Liver (tissue), 9 donors: ENCODE results near the gene MYO3B. TPM values are rescaled to one million over a fixed set of nuclear protein-coding genes. Genes with fewer than 3 reads are reported as not detected.
"Not testable (repeated sequence)": the region's sequence is repeated elsewhere in the genome, so short reads cannot be mapped to it uniquely, and the experiment has no call there.

Experiments used
- DNase-seq: peaks from one replicate; pipeline ENCODE4 v3.0.0-alpha.2; 2017; ENCODE audit warnings: low spot score
- H3K27ac ChIP-seq, 2 donors: one replicate each; pipeline ENCODE4 v1.7.0; 2013; ENCODE audit warnings: inconsistent platforms in 2 of 2, low read length in 2 of 2, control low read depth in 1 of 2, low read depth in 1 of 2, mild to moderate bottlenecking in 1 of 2
- H3K27me3 ChIP-seq, 4 donors: one replicate each; pipeline versions ENCODE4 v1.6.1 to v1.7.0; 2013; ENCODE audit warnings: low read length in 3 of 4, inconsistent platforms in 1 of 4, mild to moderate bottlenecking in 1 of 4, moderate library complexity in 1 of 4; ENCODE audit not compliant: control insufficient read depth in 4 of 4, insufficient read depth in 4 of 4
- H3K36me3 ChIP-seq, 4 donors: one replicate each; pipeline versions ENCODE4 v1.6.1 to v1.7.0; 2013; ENCODE audit warnings: low read length in 3 of 4, mild to moderate bottlenecking in 3 of 4, low read depth in 1 of 4, moderate library complexity in 1 of 4; ENCODE audit not compliant: control insufficient read depth in 4 of 4, insufficient read depth in 3 of 4
- H3K4me1 ChIP-seq, 4 donors: one replicate each; pipeline versions ENCODE4 v1.6.1 to v1.7.0; 2013; ENCODE audit warnings: low read length in 3 of 4, mild to moderate bottlenecking in 3 of 4, moderate library complexity in 1 of 4; ENCODE audit not compliant: control insufficient read depth in 4 of 4, insufficient read depth in 4 of 4
- H3K4me3 ChIP-seq, 3 donors: one replicate each; pipeline versions ENCODE4 v1.6.1 to v1.7.0; 2013; ENCODE audit warnings: low read length in 3 of 3, control low read depth in 1 of 3, low read depth in 1 of 3, mild to moderate bottlenecking in 1 of 3
- H3K9ac ChIP-seq, 2 donors: one replicate each; pipeline ENCODE4 v1.7.0; 2013; ENCODE audit warnings: low read length in 2 of 2, mild to moderate bottlenecking in 2 of 2, moderate library complexity in 2 of 2, control low read depth in 1 of 2, low read depth in 1 of 2
- H3K9me3 ChIP-seq, 4 donors: one replicate each; pipeline versions ENCODE4 v1.6.1 to v1.7.0; 2013; ENCODE audit warnings: low read length in 3 of 4; ENCODE audit not compliant: control insufficient read depth in 4 of 4
- EGR1 ChIP-seq, 2 donors: IDR thresholded peaks; 2 replicates each; pipeline ENCODE4 v1.6.1; 2016 to 2018; ENCODE audit warnings: antibody characterized with exemption in 2 of 2, low read depth in 2 of 2
- FOXA2 ChIP-seq: IDR thresholded peaks from 2 replicates; pipeline ENCODE4 v1.6.1; 2016; ENCODE audit warnings: antibody characterized with exemption
- GABPA ChIP-seq, 2 donors: IDR thresholded peaks in 1 of 2; conservative IDR thresholded peaks in 1 of 2; 2 replicates each; pipeline ENCODE4 v1.6.1; 2016; ENCODE audit warnings: antibody characterized with exemption in 2 of 2, mild to moderate bottlenecking in 1 of 2, moderate library complexity in 1 of 2
- HNF4A ChIP-seq, 2 donors: conservative IDR thresholded peaks; 2 replicates each; pipeline ENCODE4 v1.6.1; 2016; ENCODE audit warnings: antibody characterized with exemption in 2 of 2, mild to moderate bottlenecking in 2 of 2
- HNF4G ChIP-seq: IDR thresholded peaks from 2 replicates; pipeline ENCODE4 v1.6.1; 2016; ENCODE audit warnings: antibody characterized with exemption
- JUND ChIP-seq, 2 donors: IDR thresholded peaks; 2 replicates each; pipeline ENCODE4 v1.6.1; 2016; ENCODE audit warnings: antibody characterized with exemption in 2 of 2
- RAD21 ChIP-seq, 2 donors: IDR thresholded peaks; 2 replicates each; pipeline ENCODE4 v1.6.1; 2016; ENCODE audit warnings: antibody characterized with exemption in 2 of 2, mild to moderate bottlenecking in 2 of 2
- RXRA ChIP-seq, 2 donors: IDR thresholded peaks; 2 replicates each; pipeline ENCODE4 v1.6.1; 2017 to 2018; ENCODE audit warnings: antibody characterized with exemption in 2 of 2, mild to moderate bottlenecking in 1 of 2
- TAF1 ChIP-seq: conservative IDR thresholded peaks from 2 replicates; pipeline ENCODE4 v1.6.1; 2016; ENCODE audit warnings: antibody characterized with exemption, mild to moderate bottlenecking
- YY1 ChIP-seq: IDR thresholded peaks from 2 replicates; pipeline ENCODE4 v1.6.1; 2016; ENCODE audit warnings: antibody characterized with exemption, mild to moderate bottlenecking
- WGBS: extraction: QIAGEN DNeasy Blood & Tissue Kit; methylation state at CpG from one replicate; pipeline ENCODE4 v1.1.7; 2013; 5-methylcytosine and 5-hydroxymethylcytosine counted together
- polyA plus RNA-seq, 2 donors: library from polyadenylated mRNA; stranded (reverse) in 1 of 2; unstranded in 1 of 2; fragments of 200-250 nt in 1 of 2; fragments of >200 nt in 1 of 2; fragmentation: Nextera tagmentation in 1 of 2; extraction: Ambion mirVana in 1 of 2; gene quantifications; one replicate each; pipeline versions ENCODE4 v1.2.1 to v1.2.3, GENCODE V29; 2013 to 2015
- total RNA-seq, 2 donors: library from RNA; depleted of rRNA; stranded (reverse); fragments of >200 nt; gene quantifications; one replicate each; pipeline ENCODE4 v1.2.3, GENCODE V29; 2014
- TF ChIP-seq, protein P1 (sequence below): IDR thresholded peaks from 2 replicates; pipeline ENCODE4 v1.6.1; 2016; ENCODE audit warnings: antibody characterized with exemption
- TF ChIP-seq, protein P2 (sequence below): IDR thresholded peaks from 2 replicates; pipeline ENCODE4 v1.6.1; 2016; ENCODE audit warnings: antibody characterized with exemption
- TF ChIP-seq, protein P3 (sequence below): fragments of 150-350 bp; IDR thresholded peaks from 2 replicates; pipeline ENCODE4 v1.5.1; 2017; ENCODE audit warnings: improper control_type of control experiment, low read depth, low read length; ENCODE audit not compliant: missing input control
- donor health status: healthy.
- donor health status: healthy.
- donor health status: healthy.
- donor health status: healthy.
- donor health status: healthy.

MYO3B gene
- total and polyA plus RNA-seq, 4 donors: under 0.01 to 0.05 TPM; not detected in 2

DNA sequence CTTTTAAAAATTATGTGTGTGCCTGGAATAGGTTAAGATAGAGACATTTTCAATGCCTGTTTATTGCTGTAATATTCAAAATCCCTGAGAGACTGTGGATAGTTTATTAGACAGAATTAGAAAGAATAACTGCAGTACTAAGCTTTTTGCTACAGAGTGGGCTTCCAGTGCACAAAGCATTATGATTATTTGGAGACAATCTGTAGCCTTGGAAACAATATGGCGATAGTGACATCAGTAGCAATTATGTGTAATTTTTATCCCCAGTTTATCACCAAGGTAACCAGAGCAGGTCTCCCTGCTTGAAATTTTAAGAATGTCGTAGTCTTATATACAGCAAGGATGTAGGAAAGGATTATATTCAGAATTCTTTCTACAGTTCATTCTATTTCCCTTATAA is 100.0 kb downstream of the MYO3B start:
- Histone ChIP-seq H3K9ac (no peak overlapping the region), H3K9me3 (no peaks in the 10 kb centered on the region), H3K4me3 (no peak overlapping the region), H3K36me3 (no peaks in the 10 kb centered on the region), H3K4me1 (no peaks in the 10 kb centered on the region), H3K27ac (no peak overlapping the region), H3K27me3 (peaks cover 0 to 3% (median 0%) of the 10 kb centered on the region in 4 donors)
- DNase-seq: no peak
- TF ChIP-seq HNF4A (conservative IDR thresholded peaks at IDR 0.05) (no peak), JUND (IDR thresholded peaks at IDR 0.05) (no peak), TAF1 (no peak)
- TF ChIP-seq, protein P1, sequence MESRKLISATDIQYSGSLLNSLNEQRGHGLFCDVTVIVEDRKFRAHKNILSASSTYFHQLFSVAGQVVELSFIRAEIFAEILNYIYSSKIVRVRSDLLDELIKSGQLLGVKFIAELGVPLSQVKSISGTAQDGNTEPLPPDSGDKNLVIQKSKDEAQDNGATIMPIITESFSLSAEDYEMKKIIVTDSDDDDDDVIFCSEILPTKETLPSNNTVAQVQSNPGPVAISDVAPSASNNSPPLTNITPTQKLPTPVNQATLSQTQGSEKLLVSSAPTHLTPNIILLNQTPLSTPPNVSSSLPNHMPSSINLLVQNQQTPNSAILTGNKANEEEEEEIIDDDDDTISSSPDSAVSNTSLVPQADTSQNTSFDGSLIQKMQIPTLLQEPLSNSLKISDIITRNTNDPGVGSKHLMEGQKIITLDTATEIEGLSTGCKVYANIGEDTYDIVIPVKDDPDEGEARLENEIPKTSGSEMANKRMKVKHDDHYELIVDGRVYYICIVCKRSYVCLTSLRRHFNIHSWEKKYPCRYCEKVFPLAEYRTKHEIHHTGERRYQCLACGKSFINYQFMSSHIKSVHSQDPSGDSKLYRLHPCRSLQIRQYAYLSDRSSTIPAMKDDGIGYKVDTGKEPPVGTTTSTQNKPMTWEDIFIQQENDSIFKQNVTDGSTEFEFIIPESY: no peak
- WGBS: 82% methylated on average over 2 of the region's 2 CpGs

DNA sequence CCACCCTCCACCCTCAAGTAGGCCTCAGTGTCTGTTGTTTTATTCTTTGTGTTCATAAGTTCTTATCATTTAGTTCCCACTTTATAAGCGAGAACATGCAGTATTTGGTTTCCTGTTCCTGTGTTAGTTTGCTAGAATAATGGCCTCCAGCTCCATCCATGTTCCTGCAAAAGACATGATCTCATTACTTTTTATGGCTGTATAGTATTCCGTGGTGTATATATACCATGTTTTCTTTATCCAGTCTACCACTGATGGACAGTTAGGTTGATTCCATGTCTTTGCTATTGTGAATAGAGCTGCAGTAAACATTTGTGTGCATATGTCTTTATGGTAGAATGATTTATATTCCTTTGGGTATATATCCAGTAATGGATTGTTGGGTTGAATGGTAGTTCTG is 101.7 kb downstream of the MYO3B start:
- H3K36me3 ChIP-seq, DNase-seq, H3K9ac ChIP-seq, H3K4me1 ChIP-seq, H3K4me3 ChIP-seq, H3K9me3 ChIP-seq, H3K27me3 ChIP-seq, H3K27ac ChIP-seq: not testable (repeated sequence)
- WGBS: 87% methylated on average over 2 of the region's 2 CpGs

DNA sequence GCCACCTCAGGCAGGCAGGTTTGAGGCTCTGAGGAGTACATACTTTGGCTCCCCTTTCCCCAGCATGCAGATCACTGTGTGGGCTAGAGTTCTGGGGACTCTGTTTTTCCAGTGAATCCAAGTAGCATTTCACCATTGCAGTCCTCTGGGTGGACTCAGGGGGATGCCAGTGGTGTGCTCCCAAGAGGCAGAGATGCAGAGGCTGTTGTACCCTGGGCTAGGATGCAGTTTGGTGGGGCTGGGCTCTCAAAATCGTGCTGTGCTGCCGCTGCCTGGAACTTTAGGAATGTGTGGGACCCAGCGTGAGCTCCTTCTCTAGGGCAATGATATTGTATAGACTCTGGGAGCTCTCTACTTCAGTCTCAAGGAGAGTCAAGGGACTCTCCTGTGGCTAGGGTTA is 104.9 kb downstream of the MYO3B start:
- H3K4me3 ChIP-seq: no peak overlapping the region
- TF ChIP-seq HNF4A (conservative IDR thresholded peaks at IDR 0.05) (no peak), HNF4G (no peak), RXRA (IDR thresholded peaks at IDR 0.05) (no peak), EGR1 (IDR thresholded peaks at IDR 0.05; ENCODE audit: low read depth in 2 of 2) (no peak), GABPA (IDR thresholded peaks at IDR 0.05 in 1 of 2, conservative IDR thresholded peaks at IDR 0.05 in 1 of 2) (no peak), TAF1 (no peak), RAD21 (IDR thresholded peaks at IDR 0.05) (no peak), JUND (IDR thresholded peaks at IDR 0.05) (no peak), FOXA2 (no peak), YY1 (no peak)
- TF ChIP-seq, protein P2, sequence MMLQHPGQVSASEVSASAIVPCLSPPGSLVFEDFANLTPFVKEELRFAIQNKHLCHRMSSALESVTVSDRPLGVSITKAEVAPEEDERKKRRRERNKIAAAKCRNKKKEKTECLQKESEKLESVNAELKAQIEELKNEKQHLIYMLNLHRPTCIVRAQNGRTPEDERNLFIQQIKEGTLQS: no peak
- TF ChIP-seq, protein P3, sequence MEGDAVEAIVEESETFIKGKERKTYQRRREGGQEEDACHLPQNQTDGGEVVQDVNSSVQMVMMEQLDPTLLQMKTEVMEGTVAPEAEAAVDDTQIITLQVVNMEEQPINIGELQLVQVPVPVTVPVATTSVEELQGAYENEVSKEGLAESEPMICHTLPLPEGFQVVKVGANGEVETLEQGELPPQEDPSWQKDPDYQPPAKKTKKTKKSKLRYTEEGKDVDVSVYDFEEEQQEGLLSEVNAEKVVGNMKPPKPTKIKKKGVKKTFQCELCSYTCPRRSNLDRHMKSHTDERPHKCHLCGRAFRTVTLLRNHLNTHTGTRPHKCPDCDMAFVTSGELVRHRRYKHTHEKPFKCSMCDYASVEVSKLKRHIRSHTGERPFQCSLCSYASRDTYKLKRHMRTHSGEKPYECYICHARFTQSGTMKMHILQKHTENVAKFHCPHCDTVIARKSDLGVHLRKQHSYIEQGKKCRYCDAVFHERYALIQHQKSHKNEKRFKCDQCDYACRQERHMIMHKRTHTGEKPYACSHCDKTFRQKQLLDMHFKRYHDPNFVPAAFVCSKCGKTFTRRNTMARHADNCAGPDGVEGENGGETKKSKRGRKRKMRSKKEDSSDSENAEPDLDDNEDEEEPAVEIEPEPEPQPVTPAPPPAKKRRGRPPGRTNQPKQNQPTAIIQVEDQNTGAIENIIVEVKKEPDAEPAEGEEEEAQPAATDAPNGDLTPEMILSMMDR: no peak
- H3K9ac ChIP-seq: no peak overlapping the region
- 27% methylated on average over 3 of the region's 3 CpGs for WGBS
- no peak for DNase-seq
- H3K27me3 ChIP-seq: peaks cover 0 to 2% (median 0%) of the 10 kb centered on the region in 4 donors
- H3K9me3 ChIP-seq: no peaks in the 10 kb centered on the region
- no peaks in the 10 kb centered on the region for H3K4me1 ChIP-seq
- H3K27ac ChIP-seq: no peak overlapping the region
- H3K36me3 ChIP-seq: no peaks in the 10 kb centered on the region
